T-cell (primary cell): ENCODE data around the gene MTHFR. TPM values are rescaled to one million over a fixed set of nuclear protein-coding genes. Genes with fewer than 3 reads are reported as not detected.

Experiments used
- ATAC-seq, 4 experiments: fragments of 200-7000 bp in 3 of 4; fragments of 150-1000 bp in 1 of 4; cut with Tn5 transposase; replicated peaks in 1 of 4; 1 replicate in 3 of 4; 2 replicates in 1 of 4; pipeline ENCODE4 v1.10.0; 2021; ENCODE audit warnings: moderate library complexity in 3 of 4, mild to moderate bottlenecking in 2 of 4, moderate number of reproducible peaks in 1 of 4
- CTCF ChIA-PET, 2 donors: fragments of 300-600 bp; sonication (Branson Sonifier 250); formaldehyde crosslinking; loops; one replicate each; lab custom pipeline; 2022; ENCODE audit warnings: antibody characterized with exemption in 2 of 2; lab: Charles Lee
- POLR2A ChIA-PET, 2 donors: fragments of 300-600 bp; sonication (Branson Sonifier 250); formaldehyde crosslinking; loops; one replicate each; lab custom pipeline; 2022; ENCODE audit warnings: antibody characterized with exemption in 2 of 2; lab: Charles Lee
- DNase-seq, 35 experiments: peaks; one replicate each; pipeline versions ENCODE4 v3.0.0 to v3.0.0-alpha.2; 2013 to 2023
- H3K27ac ChIP-seq: one replicate; pipeline ENCODE4 v1.5.1; 2013; ENCODE audit warnings: low read length
- H3K27me3 ChIP-seq, 2 experiments: replicated peaks in 1 of 2; 1 replicate in 1 of 2; 2 replicates in 1 of 2; pipeline versions ENCODE4 v1.6.1 to v1.7.0; 2013; ENCODE audit warnings: low read length in 1 of 2, mixed read lengths in 1 of 2; ENCODE audit not compliant: control insufficient read depth in 2 of 2, insufficient read depth in 2 of 2; ENCODE audit errors: extremely low read depth in 1 of 2
- H3K36me3 ChIP-seq, 2 donors: 1 replicate in 1 of 2; 2 replicates in 1 of 2; pipeline versions ENCODE4 v1.6.1 to v1.7.0; 2013; ENCODE audit warnings: low read length in 1 of 2; ENCODE audit not compliant: control insufficient read depth in 2 of 2, insufficient read depth in 1 of 2; ENCODE audit errors: extremely low read depth in 1 of 2
- H3K4me1 ChIP-seq, 2 experiments: 1 replicate in 1 of 2; 2 replicates in 1 of 2; pipeline versions ENCODE4 v1.6.1 to v1.7.0; 2013; ENCODE audit warnings: low read length in 2 of 2, mixed read lengths in 1 of 2; ENCODE audit not compliant: insufficient read depth in 2 of 2, control insufficient read depth in 1 of 2; ENCODE audit errors: extremely low read depth in 1 of 2
- H3K4me3 ChIP-seq, 2 donors: 1 replicate in 1 of 2; 2 replicates in 1 of 2; pipeline versions ENCODE4 v1.5.1 to v1.7.0; 2013; ENCODE audit warnings: mild to moderate bottlenecking in 2 of 2, low read length in 1 of 2, moderate library complexity in 1 of 2; ENCODE audit not compliant: control insufficient read depth in 1 of 2; ENCODE audit errors: extremely low read depth in 1 of 2
- H3K9me3 ChIP-seq: 2 replicates; pipeline ENCODE4 v1.7.0; 2013
- H3K27ac Mint-ChIP-seq, 2 donors: one replicate each; pipeline ENCODE4 v1.8.0; 2020 to 2021; ENCODE audit warnings: mild to moderate bottlenecking in 2 of 2, mixed read lengths in 2 of 2
- H3K27me3 Mint-ChIP-seq, 2 donors: one replicate each; pipeline ENCODE4 v1.8.0; 2021 to 2022; ENCODE audit warnings: mixed read lengths in 2 of 2
- H3K36me3 Mint-ChIP-seq: one replicate; pipeline ENCODE4 v1.8.0; 2021; ENCODE audit warnings: mixed read lengths
- H3K4me1 Mint-ChIP-seq, 3 donors: one replicate each; pipeline ENCODE4 v1.8.0; 2020 to 2022; ENCODE audit warnings: mixed read lengths in 3 of 3, mild to moderate bottlenecking in 1 of 3
- H3K4me3 Mint-ChIP-seq, 3 donors: one replicate each; pipeline ENCODE4 v1.8.0; 2020 to 2022; ENCODE audit warnings: mild to moderate bottlenecking in 3 of 3, mixed read lengths in 3 of 3, moderate library complexity in 3 of 3
- H3K9me3 Mint-ChIP-seq, 3 donors: one replicate each; pipeline ENCODE4 v1.8.0; 2020 to 2022; ENCODE audit warnings: mixed read lengths in 3 of 3
- WGBS: methylation state at CpG from one replicate; pipeline ENCODE4 v1.1.5; 2013; ENCODE audit warnings: missing lambda C conversion rate; ENCODE audit not compliant: insufficient coverage; 5-methylcytosine and 5-hydroxymethylcytosine counted together
- total RNA-seq, 35 experiments: library from RNA in 6 of 35; stranded (reverse) in 6 of 35; fragments of 120-200 nt in 1 of 35; gene quantifications; one replicate each; pipeline versions ENCODE4 v1.2.1 to v1.2.4 and lab custom pipeline; 2013 to 2026

MTHFR gene
- total RNA-seq, 5 donors from 2014 or later (not counting 1 experiment from before 2014, with no cell fraction given), result 40.2 to 62.2 (median 48.2) TPM

- ATAC-seq (no peak), DNase-seq (no peak)
- Histone ChIP-seq H3K4me1 (no peaks in the 10 kb centered on the region), H3K36me3 (peaks cover 39 to 63% of the 10 kb centered on the region in 2 donors), H3K27me3 (no peaks in the 10 kb centered on the region), H3K27ac (no peak overlapping the region), H3K9me3 (no peaks in the 10 kb centered on the region), H3K4me3 (no peak overlapping the region)
- no peaks in the 10 kb centered on the region for H3K27me3 Mint-ChIP-seq
- no peak overlapping the region for H3K4me3 Mint-ChIP-seq
- ChIA-PET POLR2A (interaction anchor here (0.6 to 2.6 kb wide), 2 partner anchors 15 to 68 kb away, joined by 5 to 7 read pairs; no protein-coding TSS in a partner anchor), CTCF (interaction anchor here in 1 of 2 donors (0.6 kb wide), 1 partner anchor 12 kb away, joined by 7 read pairs; no protein-coding TSS in a partner anchor)
- no peak overlapping the region for H3K27ac Mint-ChIP-seq
- H3K4me1 Mint-ChIP-seq, result peaks cover 4 to 9% (median 6%) of the 10 kb centered on the region in 3 donors
- peaks cover 42% of the 10 kb centered on the region for H3K36me3 Mint-ChIP-seq
- 95% methylated on average over 12 of the region's 20 CpGs for WGBS
- H3K9me3 Mint-ChIP-seq, result no peaks in the 10 kb centered on the region
These were observed 34.3 kb upstream of the MTHFR start for GRCh38 chr1:11839727-11840705.

DNA sequence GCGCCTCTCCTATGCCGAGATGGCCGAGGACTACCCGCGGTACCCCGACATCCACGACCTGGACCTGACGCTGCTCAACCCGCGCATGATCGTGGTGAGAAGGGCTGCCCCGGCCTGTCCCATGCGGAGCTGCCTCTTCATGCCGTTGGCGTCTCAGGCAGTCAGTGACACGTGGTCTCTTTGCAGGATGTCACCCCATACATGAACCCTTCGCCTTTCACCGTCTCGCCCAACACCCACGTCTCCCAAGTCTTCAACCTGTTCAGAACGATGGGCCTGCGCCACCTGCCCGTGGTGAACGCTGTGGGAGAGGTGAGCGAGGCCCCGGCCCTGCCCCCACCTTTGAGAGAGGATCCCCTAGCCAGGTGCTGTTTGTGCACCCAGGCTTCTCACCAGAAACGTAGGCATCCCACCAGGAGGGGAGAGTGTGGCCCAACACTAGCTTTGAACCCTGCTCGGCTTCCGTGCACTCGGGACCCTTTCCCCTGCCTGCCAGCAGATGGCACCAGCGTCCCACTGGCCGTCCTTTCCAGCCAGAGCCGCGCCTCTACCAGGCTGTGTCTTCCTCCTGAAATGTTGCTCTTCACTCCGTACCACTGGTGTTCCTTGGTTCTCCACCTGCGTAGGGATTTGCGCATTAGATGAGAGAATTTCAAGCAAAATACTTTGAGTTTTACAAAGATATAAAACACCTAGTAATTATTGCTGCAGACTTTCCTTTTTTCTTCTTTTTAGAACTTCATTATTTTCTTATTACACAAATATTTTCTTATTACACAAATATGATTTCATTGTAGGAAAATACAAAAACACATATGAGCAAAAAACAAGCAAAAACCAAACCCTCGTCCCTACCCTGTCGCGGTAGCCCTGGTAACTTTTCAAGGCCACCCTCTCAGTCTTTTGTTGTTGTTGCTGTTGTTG, 32.8 kb upstream of the MTHFR start:
- Histone ChIP-seq H3K36me3 (peaks cover 43 to 77% of the 10 kb centered on the region in 2 donors), H3K27ac (no peak overlapping the region), H3K4me1 (no peaks in the 10 kb centered on the region), H3K4me3 (no peak overlapping the region), H3K9me3 (no peaks in the 10 kb centered on the region), H3K27me3 (no peaks in the 10 kb centered on the region)
- CTCF ChIA-PET, result interaction anchor here (0.5 to 0.7 kb wide), 4 partner anchors 69 to 801 kb away, joined by 3 to 5 read pairs (median 4); no protein-coding TSS in a partner anchor
- H3K36me3 Mint-ChIP-seq, result peaks cover 42% of the 10 kb centered on the region
- H3K27me3 Mint-ChIP-seq, result no peaks in the 10 kb centered on the region
- POLR2A ChIA-PET, result interaction anchor here (1.0 to 2.6 kb wide), 2 partner anchors 69 kb away, joined by 3 to 7 read pairs; no protein-coding TSS in a partner anchor
- H3K4me1 Mint-ChIP-seq, result peaks cover 4 to 9% (median 6%) of the 10 kb centered on the region in 3 donors
- H3K9me3 Mint-ChIP-seq, result no peaks in the 10 kb centered on the region
- DNase-seq (peak; percentile 39 to 83 (median 67)), ATAC-seq (peak; percentile 80 to 97 (median 89))
- H3K4me3 Mint-ChIP-seq, result no peak overlapping the region
- H3K27ac Mint-ChIP-seq, result no peak overlapping the region
- 71% methylated on average over 37 of the region's 40 CpGs for WGBS

GRCh38 chr1:11837767-11838348, 32.1 kb upstream of the MTHFR start:
- no peaks in the 10 kb centered on the region for H3K9me3 Mint-ChIP-seq
- POLR2A ChIA-PET, result interaction anchor here (1.0 to 2.6 kb wide), 2 partner anchors 70 kb away, joined by 3 to 7 read pairs; no protein-coding TSS in a partner anchor
- Histone ChIP-seq H3K36me3 (peaks cover 47 to 85% of the 10 kb centered on the region in 2 donors), H3K27me3 (no peaks in the 10 kb centered on the region), H3K4me1 (no peaks in the 10 kb centered on the region), H3K27ac (no peak overlapping the region), H3K9me3 (no peaks in the 10 kb centered on the region), H3K4me3 (no peak overlapping the region)
- CTCF ChIA-PET, result interaction anchor here (0.5 to 0.7 kb wide), 4 partner anchors 70 to 801 kb away, joined by 3 to 5 read pairs (median 4); no protein-coding TSS in a partner anchor
- H3K36me3 Mint-ChIP-seq, result peaks cover 42% of the 10 kb centered on the region
- no peak overlapping the region for H3K27ac Mint-ChIP-seq
- H3K4me1 Mint-ChIP-seq, result peaks cover 4 to 9% (median 6%) of the 10 kb centered on the region in 3 donors
- H3K27me3 Mint-ChIP-seq, result no peaks in the 10 kb centered on the region
- DNase-seq (no peak), ATAC-seq (no peak)
- whole genome bisulfite sequencing, result 91% methylated on average over 11 of the region's 11 CpGs
- H3K4me3 Mint-ChIP-seq, result no peak overlapping the region

DNA sequence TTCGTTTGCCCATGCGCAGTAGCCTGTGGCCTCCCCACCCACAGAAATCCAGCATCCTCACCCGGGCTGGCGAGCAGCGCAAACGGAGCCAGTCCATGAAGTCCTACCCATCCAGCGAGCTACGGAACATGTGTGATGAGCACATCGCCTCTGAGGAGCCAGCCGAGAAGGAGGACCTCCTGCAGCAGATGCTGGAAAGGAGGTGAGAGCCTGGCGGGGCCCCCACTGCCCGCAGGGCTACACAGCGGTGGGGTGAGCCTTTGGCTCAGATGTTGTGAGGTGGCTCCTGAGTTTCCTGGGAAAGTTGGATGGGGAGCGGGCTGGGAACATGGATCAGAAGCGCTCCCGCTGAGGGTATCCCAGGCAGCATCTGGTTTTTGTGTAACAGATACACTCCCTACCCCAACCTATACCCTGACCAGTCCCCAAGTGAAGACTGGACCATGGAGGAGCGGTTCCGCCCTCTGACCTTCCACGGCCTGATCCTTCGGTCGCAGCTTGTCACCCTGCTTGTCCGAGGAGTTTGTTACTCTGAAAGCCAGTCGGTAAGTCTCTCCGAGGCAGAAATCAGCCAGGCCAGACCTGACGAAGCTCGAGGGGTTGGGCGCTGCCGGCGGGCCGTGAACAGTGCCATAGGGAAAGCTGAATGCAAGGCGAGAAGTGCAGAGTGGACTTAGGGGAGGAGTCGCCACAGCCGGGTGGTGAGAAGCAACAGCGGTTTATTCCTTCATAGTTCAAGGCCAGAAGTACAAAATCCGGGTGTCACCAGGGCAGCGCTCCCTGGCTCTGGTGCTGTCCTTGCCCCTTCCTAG, 31.4 kb upstream of the MTHFR start:
- peaks cover 2 to 9% (median 6%) of the 10 kb centered on the region in 3 donors for H3K4me1 Mint-ChIP-seq
- H3K9me3 ChIP-seq, result no peaks in the 10 kb centered on the region
- POLR2A ChIA-PET, result interaction anchor here in 1 of 2 donors (2.6 kb wide), 1 partner anchor 71 kb away, joined by 7 read pairs; no protein-coding TSS in a partner anchor
- no peak overlapping the region for H3K27ac Mint-ChIP-seq
- no peaks in the 10 kb centered on the region for H3K9me3 Mint-ChIP-seq
- peaks cover 52 to 84% of the 10 kb centered on the region in 2 donors for H3K36me3 ChIP-seq
- 89% methylated on average over 29 of the region's 36 CpGs for WGBS
- no peak overlapping the region for H3K4me3 Mint-ChIP-seq
- CTCF ChIA-PET, result interaction anchor here in 1 of 2 donors (0.9 kb wide), 1 partner anchor 200 kb away, joined by 3 read pairs; no protein-coding TSS in a partner anchor
- no peaks in the 10 kb centered on the region for H3K4me1 ChIP-seq
- H3K4me3 ChIP-seq, result no peak overlapping the region
- H3K27ac ChIP-seq, result no peak overlapping the region
- H3K27me3 ChIP-seq, result no peaks in the 10 kb centered on the region
- no peaks in the 10 kb centered on the region for H3K27me3 Mint-ChIP-seq
- H3K36me3 Mint-ChIP-seq, result peaks cover 43% of the 10 kb centered on the region
- ATAC-seq (no peak), DNase-seq (no peak)

GRCh38 chr1:11835441-11836225, 29.9 kb upstream of the MTHFR start:
- ChIA-PET POLR2A (no interaction called here), CTCF (no interaction called here)
- Mint-ChIP-seq H3K27me3 (no peaks in the 10 kb centered on the region), H3K36me3 (peaks cover 34% of the 10 kb centered on the region), H3K4me3 (no peak overlapping the region), H3K4me1 (peaks cover 2 to 9% (median 6%) of the 10 kb centered on the region in 3 donors), H3K9me3 (no peaks in the 10 kb centered on the region), H3K27ac (no peak overlapping the region)
- no peak for DNase-seq
- peaks cover 44 to 69% of the 10 kb centered on the region in 2 donors for H3K36me3 ChIP-seq
- no peak overlapping the region for H3K27ac ChIP-seq
- no peaks in the 10 kb centered on the region for H3K4me1 ChIP-seq
- no peaks in the 10 kb centered on the region for H3K9me3 ChIP-seq
- WGBS, result 95% methylated on average over 21 of the region's 28 CpGs
- no peaks in the 10 kb centered on the region for H3K27me3 ChIP-seq
- H3K4me3 ChIP-seq, result no peak overlapping the region
- no peak for ATAC-seq
